ENCODE data around the gene SFSWAP.

DNA sequence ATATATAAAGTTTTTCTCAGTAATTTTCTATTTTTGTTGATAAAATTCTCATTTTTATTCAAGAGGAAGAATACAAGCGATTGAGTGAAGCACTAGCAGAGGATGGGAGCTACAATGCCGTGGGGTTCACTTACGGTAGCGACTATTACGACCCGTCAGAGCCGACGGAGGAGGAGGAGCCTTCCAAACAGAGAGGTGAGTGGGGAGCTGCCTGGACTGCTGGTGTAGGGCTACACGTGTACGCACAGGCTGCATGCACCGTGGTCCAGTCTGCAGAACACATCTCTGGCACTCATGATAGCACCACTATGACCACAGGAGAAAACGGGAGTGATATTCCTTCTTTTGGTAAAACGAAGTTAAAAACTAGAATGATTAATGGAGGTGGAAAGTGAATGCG, 3.9 kb downstream of the SFSWAP start:
- TF ChIP-seq POLR2A (IDR thresholded peaks at IDR 0.05) (no peak), POLR2AphosphoS5 (IDR thresholded peaks at IDR 0.05; ENCODE audit: insufficient read depth in 1 of 2, low read depth in 1 of 2) (no peak)
